HG02588 (cell line): ENCODE data around the gene ADRB2.

Experiments
- ATAC-seq: cut with Tn5 transposase; IDR thresholded peaks from one replicate; pipeline ENCODE4 v1.9.1; 2021; ENCODE audit warnings: mild to moderate bottlenecking, moderate library complexity; ENCODE audit not compliant: unreplicated experiment

The ADRB2 gene

DNA sequence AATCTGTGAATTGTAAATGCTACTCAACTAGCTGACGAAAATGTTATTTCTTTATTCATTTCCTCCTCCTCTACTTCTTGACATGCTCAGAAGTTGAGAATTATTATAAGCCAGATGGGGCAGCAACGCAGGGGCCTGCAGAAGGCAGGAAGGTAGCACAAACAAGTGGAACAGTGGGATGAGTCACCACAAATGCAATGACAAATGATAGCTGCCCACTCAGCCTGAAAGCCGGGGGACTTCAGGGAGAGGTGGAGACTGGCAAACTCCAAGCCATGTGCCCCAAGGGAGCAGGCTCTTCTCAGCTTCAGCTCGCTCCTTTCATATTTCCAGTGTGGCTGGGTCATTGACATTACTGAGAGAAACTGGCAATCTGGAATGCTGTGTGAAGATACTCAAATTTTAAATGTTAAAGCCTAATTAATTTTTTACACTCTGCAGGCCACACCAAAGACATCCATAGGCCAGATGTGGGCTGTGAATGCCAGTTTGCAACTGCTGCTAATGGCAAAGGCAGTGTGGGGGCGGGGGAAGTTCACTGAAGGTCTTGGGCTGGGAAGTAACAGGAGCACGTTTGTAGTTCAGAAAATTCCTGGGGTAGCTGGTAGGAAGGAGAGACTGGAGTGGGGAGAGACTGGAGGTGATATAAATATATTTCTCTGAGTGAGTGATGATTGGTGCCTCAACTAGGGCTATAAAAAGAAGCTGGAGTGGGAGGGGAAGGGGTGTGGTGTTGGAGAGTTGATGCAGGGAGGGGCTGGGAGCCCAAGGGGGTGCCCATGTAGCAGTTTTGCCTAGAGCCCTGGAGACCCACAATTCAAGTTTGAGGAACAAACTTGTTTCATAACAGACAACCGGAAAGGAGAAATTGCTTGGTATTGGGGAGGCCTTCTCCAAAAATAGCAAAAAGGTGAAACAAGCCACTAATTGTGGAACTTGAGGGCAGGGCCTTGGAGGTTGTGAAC is 20.8 kb upstream of the ADRB2 start:
- ATAC-seq: no peak

DNA sequence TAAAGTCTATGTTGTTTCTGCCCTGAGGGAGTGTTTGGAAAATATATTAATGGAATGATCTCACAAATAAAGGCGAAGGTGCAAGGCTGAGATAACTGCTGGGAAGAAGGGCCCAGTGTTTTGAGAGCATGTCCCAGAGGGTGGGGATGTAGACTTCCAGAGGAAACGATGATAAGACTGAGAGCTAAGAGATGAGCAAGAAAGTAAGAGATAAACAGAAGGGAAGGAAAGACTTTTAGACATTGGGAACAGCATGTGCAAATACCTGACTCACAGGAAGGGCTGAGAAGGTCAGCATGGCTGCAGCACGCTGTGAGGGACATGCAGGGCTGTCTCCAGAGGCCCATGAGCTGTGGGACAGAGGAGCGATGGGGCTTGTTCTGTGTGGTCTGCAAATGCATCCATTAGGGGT is 19.9 kb upstream of the ADRB2 start:
- ATAC-seq: no peak

DNA sequence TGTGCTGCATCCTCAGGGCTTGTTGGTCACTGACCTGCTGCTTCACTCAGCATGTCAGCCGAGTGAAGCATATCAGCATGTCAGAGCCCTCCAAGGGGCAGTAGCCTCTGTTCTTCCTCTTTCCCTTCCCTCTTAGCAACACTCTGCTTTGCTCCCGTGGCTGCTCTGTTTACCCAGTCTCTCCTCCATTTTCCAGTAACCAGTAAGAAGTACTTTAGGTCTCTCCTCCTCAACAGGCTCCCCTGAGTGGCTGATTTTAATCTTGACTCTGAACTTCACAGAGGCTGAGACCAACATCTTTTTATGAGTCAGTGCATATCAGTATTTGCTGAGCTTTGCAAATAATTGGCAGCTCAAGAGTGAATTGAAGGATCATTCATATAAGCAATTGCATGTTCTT is 18.6 kb upstream of the ADRB2 start:
- no peak for ATAC-seq

DNA sequence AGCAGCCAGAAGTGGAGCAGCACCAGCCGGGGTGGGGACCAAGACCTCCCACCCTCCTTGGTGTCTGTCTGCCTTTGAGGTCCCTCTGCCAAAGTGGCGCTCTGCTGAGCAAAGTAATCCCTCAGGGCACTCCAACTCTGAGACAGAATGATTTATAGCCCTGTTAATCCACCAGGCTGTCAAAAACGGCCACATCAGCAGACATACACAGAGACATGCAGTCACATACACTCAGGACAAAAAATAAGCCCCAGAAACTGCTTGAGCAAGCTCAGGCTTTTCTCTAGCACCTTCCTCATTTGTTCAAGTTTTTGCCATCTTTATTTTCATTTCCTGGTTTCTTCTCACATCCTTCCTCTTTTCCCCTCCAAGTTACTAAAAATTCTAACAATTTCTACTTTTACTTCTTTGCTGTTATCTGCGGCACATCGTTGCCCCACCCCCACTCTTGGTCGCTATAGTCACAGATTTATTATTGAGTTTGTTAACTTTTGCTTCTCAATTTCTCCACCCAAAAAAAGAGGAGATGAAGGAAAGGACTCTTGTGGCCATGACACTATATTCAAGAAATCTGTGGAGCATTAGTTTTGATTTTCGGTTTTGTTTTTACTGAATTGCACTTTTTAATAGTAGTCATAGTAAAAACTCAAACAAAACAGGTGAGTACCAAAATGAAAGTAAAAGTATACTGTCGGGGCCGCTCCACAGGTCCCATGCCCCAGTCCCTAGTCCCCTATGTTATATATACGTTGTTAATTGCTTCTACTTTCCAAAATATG is 17.4 kb upstream of the ADRB2 start:
- peak; percentile 63 for ATAC-seq

DNA sequence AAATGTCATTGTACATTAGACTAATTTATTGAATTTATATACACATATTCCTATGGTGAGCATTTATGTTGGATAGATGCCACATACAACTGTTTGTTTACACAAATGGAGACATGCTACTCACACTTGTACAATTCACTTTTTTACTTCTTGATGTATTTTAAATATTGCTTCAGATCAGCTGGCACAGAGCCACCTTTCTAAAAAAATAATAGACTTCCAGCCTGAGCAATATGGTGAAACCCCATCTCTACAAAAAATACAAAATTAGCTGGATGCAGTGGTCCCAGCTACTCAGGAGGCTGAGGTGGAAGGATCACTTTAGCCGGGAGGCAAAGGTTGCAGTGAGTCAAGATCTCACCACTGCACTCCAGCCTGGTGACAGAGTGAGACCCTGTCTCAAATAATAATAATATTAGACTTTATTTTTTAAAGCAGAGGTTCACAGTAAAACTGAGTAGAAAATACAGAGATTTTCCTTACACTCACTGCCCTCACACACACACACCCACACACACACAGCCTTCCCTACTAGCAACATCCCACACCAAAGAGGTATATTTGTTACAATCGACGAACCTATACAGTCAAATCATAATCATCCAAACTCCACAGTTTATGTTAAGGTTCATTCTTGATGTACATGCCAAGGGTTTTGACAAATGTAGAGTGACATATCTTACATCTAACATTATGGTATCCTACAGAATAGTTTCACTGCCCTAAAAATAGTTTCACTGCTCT is 16.5 kb upstream of the ADRB2 start:
- no peak for ATAC-seq

DNA sequence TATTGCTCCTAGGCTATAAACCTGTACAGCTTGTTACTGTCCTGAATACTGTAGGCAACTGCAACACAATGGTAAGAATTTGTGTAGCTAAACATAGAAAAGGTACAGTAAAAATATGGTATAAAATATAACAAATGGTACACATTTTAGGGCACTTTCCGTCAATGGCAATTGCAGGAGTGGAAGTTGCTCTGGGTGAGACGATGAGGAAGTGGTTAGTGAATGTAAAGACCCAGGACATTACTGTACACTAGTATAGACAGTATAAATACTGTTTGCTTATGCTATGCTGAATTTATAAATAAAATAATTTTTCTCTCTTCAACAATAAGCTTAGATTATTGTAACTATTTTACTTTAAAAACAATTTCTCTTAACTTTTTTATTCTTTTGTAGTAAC is 15.6 kb upstream of the ADRB2 start:
- no peak for ATAC-seq

DNA sequence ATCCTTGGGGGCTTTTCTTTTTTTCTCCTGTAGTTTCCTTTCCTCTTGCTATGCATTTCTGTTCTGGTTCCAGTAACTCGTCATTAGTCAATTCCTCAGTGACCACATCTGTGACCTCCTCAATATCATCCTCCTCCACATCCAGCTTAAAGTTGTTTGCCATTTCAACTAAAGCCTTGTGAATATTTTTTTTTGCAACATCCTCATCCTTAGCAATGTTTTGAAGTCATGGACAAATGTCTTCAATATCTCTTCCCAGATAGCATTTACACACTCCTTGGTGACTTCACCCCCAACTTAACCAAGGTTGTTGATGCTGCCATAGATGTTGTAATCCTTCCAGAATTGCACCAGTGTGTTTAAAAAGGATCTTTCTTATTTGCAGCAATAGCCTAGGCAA is 14.7 kb upstream of the ADRB2 start:
- ATAC-seq: no peak

DNA sequence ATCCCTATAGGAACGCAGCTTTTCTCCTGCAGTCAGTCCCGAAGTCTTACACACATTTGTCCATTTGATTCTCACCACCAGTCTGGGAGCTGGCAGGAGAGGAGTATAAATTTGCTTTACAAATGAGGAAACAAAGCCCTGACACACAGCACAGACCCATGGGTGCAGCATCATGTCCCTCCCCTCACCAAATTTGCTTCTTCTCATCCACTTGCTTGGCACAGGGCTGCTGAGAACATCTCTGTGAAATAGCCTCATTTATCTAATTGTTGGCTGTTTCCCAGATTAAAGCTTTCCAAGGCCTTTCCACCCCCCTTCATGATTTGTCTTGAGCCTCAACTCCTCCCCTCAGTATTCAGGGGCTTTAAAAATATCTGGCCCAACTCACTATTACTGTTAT is 11.3 kb upstream of the ADRB2 start:
- ATAC-seq: no peak

DNA sequence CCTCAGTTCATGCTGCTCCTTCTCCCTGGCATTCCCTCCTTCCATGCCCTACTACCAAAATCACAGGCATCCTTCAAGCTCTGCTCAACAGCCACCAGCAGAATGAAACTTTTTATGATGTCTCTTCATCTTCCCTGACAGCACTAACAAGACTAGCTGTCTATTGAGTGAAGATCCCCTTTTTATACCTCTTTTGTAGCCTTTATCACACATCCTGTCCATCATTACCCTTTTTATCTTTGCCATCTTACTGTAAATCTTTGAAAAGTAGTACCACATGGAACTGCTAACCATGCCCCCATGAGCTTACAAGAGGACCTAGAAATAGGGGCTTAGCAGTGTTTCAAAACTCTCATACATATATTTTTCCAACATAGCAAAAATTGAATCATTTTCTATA is 10.8 kb upstream of the ADRB2 start:
- ATAC-seq: no peak

DNA sequence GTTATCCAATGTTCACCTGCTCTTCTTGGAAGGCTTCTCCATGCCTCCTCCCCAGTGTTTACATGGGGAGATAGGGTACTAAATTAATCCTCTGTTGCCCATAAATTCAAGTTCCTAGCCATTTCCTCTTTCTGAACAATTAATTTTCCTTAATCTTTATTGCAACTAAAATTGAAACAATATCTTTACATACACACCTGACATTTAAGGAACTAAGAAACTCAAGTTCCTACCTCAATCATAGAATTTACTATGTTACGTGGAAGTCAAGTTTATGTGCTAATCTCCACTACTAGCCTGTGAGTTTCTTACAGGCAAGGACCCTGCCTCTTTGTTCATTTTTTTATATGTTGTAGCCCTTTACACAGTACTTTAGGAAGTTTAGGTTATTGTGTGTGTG is 10.1 kb upstream of the ADRB2 start:
- ATAC-seq: no peak

DNA sequence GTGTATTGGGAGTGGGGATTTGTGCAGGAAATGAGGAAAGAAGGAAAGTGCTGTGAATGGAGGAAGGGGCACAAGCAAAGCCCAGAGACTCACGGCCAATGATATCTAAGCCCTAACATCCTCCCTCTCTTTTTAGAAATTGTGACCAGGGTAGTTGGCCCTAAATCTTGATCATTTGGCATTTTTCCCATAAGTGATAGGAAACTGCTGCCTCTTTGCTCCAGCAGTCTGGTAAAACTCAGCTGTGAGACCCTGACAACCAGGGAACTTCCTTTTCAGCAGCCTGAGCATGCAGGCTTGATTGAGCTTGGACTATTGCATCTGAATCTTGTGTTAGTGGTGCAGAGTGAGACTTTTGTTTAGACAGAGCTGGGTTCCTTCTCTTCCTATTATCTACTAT is 9.6 kb upstream of the ADRB2 start:
- ATAC-seq: no peak

DNA sequence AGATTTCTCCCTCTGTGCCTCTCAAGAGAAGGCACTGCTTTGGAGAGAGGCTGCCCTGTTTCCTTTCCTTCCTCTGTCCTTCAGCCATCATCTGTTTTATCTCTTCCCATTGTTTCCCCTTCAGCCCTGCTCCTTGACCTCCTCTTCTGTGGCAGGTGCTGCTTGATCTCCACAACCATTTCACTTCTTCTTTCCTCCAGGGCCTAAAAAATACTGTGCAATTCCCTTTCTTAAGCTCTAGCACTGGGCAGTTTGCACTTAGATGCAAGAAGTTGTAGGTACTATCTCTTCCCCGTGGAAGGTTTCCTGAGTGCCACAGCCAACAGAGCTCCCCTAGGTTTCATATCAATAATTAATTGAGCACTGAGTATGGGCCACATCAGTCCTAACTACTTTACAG is 8.8 kb upstream of the ADRB2 start:
- ATAC-seq: no peak

DNA sequence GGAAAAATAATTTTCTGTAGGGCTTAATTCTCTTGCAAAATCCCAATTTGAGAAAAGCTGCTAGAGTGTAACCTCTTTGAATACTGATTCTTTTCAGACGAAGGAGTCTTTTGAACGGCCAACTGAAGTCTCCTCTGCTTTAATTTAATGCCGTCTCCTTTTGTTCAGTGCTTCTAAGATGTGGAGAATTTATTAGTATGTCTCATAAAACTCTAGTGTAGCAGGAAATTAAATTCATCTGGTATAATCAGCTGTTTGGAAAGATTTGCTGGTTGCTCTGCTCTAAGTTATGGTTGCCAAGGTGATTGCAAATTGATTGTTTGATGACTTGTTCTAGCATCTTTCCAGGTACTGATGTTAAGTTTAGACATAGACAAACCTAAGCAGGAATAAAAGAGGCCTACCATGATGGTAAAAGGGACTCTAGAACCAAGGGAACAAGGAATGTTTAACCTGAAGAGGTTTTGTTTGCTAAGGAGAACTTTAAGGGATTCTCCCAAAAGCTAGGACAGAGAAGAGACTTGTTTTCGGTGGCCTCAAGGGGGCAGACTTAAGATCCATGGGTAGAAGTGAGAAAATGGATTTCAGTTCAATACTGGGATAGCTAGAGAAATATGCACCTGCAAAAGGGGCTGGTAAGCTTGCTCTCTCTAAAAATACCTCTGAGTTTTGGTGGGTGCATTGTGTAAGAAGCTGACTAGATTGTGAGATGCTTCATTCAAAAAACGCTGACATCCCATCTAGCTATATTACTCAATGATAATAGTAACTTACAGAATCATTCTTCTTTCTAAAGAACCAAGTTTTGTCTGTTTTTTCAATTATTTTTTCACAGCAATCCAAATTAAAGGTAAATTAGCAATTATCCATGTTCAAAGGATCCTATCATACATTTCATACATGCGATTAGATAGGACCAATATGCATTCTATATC is 5.7 kb upstream of the ADRB2 start:
- ATAC-seq: peak; percentile 46

DNA sequence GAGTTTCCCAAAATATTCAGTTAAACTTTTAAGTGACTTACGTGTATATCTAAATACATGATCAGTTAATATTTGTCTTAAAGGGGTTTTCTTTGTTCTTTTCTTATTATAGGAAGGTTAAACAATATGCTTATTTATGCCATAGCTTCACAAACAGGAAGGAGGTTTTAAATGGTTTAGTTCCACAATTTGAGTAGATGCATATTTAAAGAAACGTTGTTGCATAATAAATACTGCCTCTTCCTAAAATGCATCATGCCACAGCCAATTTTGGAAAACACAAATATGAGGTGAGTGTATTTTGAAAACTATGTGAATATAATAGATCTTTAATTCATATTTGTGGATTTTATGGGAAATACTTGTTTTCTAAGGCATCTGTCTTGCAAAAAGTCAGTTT is 2.5 kb upstream of the ADRB2 start:
- no peak for ATAC-seq

DNA sequence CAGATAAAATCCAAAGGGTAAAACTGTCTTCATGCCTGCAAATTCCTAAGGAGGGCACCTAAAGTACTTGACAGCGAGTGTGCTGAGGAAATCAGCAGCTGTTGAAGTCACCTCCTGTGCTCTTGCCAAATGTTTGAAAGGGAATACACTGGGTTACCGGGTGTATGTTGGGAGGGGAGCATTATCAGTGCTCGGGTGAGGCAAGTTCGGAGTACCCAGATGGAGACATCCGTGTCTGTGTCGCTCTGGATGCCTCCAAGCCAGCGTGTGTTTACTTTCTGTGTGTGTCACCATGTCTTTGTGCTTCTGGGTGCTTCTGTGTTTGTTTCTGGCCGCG is 727 bp upstream of the ADRB2 start:
- peak; percentile 3 for ATAC-seq

DNA sequence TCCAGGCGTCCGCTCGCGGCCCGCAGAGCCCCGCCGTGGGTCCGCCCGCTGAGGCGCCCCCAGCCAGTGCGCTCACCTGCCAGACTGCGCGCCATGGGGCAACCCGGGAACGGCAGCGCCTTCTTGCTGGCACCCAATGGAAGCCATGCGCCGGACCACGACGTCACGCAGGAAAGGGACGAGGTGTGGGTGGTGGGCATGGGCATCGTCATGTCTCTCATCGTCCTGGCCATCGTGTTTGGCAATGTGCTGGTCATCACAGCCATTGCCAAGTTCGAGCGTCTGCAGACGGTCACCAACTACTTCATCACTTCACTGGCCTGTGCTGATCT is 294 bp downstream of the ADRB2 start:
- ATAC-seq: no peak

DNA sequence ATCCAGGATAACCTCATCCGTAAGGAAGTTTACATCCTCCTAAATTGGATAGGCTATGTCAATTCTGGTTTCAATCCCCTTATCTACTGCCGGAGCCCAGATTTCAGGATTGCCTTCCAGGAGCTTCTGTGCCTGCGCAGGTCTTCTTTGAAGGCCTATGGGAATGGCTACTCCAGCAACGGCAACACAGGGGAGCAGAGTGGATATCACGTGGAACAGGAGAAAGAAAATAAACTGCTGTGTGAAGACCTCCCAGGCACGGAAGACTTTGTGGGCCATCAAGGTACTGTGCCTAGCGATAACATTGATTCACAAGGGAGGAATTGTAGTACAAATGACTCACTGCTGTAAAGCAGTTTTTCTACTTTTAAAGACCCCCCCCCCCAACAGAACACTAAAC is 1.3 kb downstream of the ADRB2 start:
- no peak for ATAC-seq

DNA sequence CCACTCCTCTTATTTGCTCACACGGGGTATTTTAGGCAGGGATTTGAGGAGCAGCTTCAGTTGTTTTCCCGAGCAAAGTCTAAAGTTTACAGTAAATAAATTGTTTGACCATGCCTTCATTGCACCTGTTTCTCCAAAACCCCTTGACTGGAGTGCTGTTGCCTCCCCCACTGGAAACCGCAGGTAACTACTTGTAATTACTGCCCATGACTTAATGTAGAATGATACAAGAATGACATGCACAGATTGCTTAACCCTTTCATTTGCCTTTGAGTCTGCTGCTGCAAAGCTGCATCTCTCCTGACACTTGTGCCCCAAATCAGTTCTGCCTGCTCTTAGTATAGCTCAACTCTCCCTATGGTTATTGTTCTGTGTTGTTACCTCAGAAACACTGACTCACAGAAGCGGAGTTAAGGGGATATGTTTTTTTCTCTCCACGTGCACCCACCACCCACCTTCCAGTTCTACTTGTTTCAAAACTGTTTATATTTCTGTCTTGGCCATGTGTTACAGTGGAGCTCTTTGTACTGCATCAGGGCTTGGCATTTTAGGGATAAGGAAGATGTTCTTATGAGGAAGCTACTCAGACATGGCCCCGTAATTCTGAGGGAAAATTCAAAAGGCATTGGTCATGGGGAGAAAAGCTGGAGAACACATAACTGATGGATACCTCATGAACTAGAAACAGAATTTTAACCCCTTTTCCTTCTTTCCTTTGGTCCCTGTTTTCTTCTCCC is 2.3 kb downstream of the ADRB2 start:
- ATAC-seq: no peak

DNA sequence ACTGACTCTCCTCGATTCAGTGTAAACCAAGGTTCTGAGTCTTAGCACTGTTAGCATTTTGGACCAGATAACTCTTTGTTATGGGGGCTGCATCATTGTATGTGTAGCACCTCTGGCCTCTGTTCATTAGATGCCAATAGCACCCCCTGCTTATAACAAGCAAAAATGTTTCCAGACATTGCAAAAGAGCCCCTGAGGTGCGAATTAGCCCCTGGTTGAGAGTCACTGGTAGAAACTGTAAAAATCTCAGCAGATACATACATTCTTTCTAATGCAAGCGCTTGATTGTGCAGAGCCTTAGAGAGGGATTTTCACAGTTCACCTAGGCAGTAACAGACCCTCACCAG is 2.8 kb downstream of the ADRB2 start:
- no peak for ATAC-seq

DNA sequence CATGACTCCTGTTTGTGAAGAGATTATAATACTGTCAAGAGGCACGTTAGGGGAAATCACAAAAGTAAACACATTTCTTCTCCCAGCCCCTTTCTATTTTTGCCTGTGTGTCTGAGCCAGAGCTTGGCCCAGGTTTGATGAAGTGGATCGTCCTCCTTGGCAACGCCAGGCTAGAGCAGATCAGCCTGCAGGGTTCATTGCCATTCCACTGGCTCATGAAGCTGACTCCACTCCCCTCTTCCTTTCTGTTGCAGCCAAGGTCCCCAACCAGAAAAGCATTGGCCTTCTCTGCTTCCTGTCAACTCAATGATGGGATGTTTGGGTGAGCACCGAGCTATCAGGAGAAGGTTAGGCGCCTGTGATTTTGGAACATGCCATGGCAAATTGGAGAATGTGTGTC is 3.3 kb downstream of the ADRB2 start:
- ATAC-seq: no peak
